Kidney epithelial cell (primary cell): ENCODE data around the gene MYLK. TPM values are rescaled to one million over a fixed set of nuclear protein-coding genes. Genes with fewer than 3 reads are reported as not detected.

Experiments used
- DNase-seq: peaks from one replicate; pipeline ENCODE4 v3.0.0-alpha.2; 2010; ENCODE audit warnings: low read depth
- H3K27me3 ChIP-seq: 2 replicates; pipeline ENCODE4 v1.6.0; 2011; ENCODE audit warnings: low read length; ENCODE audit not compliant: control insufficient read depth, insufficient read depth
- H3K36me3 ChIP-seq: 2 replicates; pipeline ENCODE4 v1.5.1; 2011; ENCODE audit warnings: low read length; ENCODE audit not compliant: control insufficient read depth, insufficient read depth
- H3K4me3 ChIP-seq: 2 replicates; pipeline ENCODE4 v1.5.1; 2011; ENCODE audit warnings: low read depth, mild to moderate bottlenecking, control low read depth, low read length
- total RNA-seq: library from RNA; depleted of rRNA; stranded (reverse); fragments of >200 nt; gene quantifications from 2 replicates; pipeline ENCODE4 v1.2.3, GENCODE V29; 2015
- TF ChIP-seq, protein P1 (sequence below): IDR thresholded peaks from 2 replicates; pipeline ENCODE4 v1.5.1; 2011; ENCODE audit warnings: mild to moderate bottlenecking, moderate library complexity, low read length, control low read depth, inconsistent platforms; ENCODE audit not compliant: insufficient read depth, poor library complexity, severe bottlenecking

The MYLK gene
- total RNA-seq, 1 donor from 2014 or later = 49.7 TPM

DNA sequence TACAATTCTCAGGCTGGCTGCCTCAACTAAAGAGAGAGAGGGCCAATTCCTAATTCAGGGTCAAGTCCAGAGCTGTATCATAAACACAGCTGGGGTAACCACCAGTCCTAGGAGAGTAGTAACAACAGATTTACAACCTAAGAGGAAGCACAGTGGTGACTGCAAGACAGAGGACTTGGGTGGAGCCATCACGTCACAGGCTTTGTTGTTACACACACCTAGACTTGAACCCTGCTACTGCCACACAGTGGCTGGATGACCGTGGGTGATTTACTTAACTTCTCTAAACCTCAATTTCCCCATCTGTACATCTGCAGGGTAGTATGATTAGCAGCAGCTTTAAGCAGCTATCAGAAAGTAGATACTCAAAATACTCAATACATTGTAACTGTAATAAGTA lies 78.6 kb downstream of the MYLK start:
- H3K27me3 ChIP-seq = no peaks in the 10 kb centered on the region
- peaks cover 2% of the 10 kb centered on the region for H3K36me3 ChIP-seq
- TF ChIP-seq, protein P1, sequence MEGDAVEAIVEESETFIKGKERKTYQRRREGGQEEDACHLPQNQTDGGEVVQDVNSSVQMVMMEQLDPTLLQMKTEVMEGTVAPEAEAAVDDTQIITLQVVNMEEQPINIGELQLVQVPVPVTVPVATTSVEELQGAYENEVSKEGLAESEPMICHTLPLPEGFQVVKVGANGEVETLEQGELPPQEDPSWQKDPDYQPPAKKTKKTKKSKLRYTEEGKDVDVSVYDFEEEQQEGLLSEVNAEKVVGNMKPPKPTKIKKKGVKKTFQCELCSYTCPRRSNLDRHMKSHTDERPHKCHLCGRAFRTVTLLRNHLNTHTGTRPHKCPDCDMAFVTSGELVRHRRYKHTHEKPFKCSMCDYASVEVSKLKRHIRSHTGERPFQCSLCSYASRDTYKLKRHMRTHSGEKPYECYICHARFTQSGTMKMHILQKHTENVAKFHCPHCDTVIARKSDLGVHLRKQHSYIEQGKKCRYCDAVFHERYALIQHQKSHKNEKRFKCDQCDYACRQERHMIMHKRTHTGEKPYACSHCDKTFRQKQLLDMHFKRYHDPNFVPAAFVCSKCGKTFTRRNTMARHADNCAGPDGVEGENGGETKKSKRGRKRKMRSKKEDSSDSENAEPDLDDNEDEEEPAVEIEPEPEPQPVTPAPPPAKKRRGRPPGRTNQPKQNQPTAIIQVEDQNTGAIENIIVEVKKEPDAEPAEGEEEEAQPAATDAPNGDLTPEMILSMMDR = no peak
- DNase-seq = no peak
- H3K4me3 ChIP-seq = no peak overlapping the region

DNA sequence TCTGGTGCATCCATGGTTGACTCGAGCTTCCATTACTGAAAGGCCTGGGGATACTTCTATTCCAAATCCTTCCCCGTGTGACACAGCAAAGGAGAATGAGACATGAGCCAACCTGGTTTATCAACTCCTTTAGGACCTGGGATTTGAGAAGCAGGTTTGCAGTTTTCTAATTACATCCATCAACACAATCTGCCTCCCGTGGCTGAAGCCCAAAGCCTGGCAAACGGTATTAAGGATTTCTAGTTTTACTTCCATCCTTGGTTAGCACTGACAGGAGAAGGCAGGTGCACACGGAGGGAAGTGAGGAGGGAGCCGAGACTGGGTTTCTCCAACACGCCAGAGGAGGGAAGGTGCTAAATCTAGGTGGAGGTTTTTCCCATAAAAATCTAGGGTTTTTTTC lies 79.0 kb downstream of the MYLK start:
- Histone ChIP-seq H3K4me3 (no peak overlapping the region), H3K27me3 (no peaks in the 10 kb centered on the region), H3K36me3 (peaks cover 2% of the 10 kb centered on the region)
- TF ChIP-seq, protein P1 = no peak
- DNase-seq = no peak

DNA sequence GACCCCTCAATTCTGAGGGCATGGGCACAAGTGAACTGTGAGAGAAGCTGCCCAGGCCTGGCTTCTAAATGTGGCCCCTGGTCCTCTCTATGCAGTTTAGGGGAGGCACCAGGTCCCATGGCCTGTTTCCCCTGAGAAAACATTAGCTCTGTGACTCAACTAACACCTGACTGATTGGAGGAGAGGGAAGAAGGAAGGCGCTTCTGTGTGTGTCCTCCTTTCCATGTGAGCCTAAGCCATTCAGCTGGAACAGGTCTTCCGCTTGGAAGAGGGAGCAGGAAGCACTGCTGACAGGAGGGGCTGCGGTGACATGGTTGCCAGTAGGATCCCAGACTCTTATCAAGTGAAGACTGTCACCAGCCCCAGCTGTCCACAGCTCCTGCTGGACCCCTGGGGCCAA lies 79.5 kb downstream of the MYLK start:
- H3K4me3 ChIP-seq = no peak overlapping the region
- H3K36me3 ChIP-seq = peaks cover 2% of the 10 kb centered on the region
- H3K27me3 ChIP-seq = no peaks in the 10 kb centered on the region
- TF ChIP-seq, protein P1 = no peak
- DNase-seq = no peak

DNA sequence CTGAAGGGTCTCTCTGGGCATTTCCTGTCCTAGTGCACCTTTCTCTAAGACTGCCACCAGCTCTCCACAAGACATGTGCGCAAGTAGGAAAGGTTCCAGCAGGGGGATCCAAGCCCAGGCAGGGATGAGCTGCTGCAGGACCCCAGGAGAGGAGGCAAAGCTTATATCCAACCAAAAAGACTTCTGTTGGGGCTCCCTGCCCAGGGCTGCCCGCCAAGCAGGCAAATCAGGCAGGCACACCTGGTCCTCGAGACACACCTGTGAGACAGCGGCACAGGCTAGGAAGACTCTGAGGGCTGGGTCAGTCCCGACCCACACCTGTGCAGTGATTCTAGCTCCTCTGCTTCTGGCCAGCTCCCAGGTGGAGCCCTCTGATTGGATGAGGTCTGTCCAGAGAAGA lies 80.6 kb downstream of the MYLK start:
- TF ChIP-seq, protein P1 = no peak
- Histone ChIP-seq H3K36me3 (peaks cover 2% of the 10 kb centered on the region), H3K4me3 (no peak overlapping the region), H3K27me3 (no peaks in the 10 kb centered on the region)
- DNase-seq = no peak

DNA sequence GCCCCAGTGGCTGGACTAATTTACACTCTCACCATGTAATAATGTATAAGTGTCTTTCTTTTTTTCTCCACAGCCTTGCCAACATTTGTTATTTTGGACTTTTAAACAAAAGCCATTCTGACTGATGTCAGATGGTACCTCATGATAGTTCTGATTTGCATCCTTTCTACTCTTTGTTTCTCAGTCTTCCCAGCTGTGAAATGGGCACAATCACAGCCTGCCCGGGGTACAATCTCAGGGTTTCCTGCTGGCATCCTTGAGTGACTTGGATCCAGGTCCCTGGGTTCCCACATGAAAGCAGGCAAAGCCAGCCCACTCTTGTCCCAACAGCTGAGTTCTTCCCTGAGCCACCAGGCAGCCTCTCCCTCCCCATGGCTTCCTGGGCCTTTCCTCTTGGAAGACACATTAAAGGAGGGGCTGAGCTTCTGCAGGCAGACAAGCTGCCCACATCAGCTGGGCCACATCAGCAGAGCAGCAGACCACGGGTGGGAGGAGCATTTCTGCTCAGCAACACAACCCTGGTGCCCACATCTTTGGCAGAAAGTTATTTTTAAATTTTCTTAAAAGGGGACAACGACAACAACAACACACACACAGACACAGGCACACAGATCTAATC lies 82.0 kb downstream of the MYLK start:
- peaks cover 2% of the 10 kb centered on the region for H3K36me3 ChIP-seq
- TF ChIP-seq, protein P1 = no peak
- no peaks in the 10 kb centered on the region for H3K27me3 ChIP-seq
- H3K4me3 ChIP-seq = no peak overlapping the region
- DNase-seq = no peak

DNA sequence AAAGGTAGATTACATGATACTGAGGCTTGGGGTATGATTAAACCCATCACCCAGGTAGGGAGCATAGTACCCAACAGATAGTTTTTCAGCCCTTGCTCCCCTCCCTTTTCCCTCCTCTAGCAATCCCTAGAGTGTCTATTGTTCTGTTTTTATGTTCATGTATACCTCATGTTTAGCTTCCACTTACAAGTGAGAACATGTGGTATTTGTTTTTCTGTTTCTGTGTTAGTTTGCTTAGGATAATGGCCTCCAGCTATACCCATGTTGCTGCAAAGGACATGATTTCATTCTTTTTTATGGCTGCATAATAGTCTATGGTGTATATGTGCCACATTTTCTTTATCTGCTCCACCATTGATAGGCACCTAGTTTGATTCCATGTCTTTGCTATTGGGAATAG lies 82.7 kb downstream of the MYLK start:
- Histone ChIP-seq H3K4me3 (no peak overlapping the region), H3K27me3 (no peaks in the 10 kb centered on the region), H3K36me3 (peaks cover 2% of the 10 kb centered on the region)
- TF ChIP-seq, protein P1 = no peak
- no peak for DNase-seq
